GM18951 (cell line): ENCODE measurements around the gene MRTFA.

Experiments
- POLR2A ChIP-seq: IDR thresholded peaks from 4 replicates; pipeline ENCODE4 v1.6.1; 2011; ENCODE audit warnings: mild to moderate bottlenecking; ENCODE audit not compliant: insufficient read length, insufficient read depth; ENCODE audit errors: extremely low read depth
- in situ Hi-C: fragments of 300-500 bp; cut with MboI; formaldehyde crosslinking; loops from one replicate; pipeline ENCODE4 v1.12.0; 2022; ENCODE audit warnings: low sequenced_read_pairs, mixed read lengths, inconsistent platforms; ENCODE audit not compliant: unreplicated experiment

Gene MRTFA

GRCh38 chr22:40463017-40463631, 173.4 kb downstream of the MRTFA start:
- in situ Hi-C loops: no loop called here
- TF ChIP-seq POLR2A: peak; percentile 52

GRCh38 chr22:40462195-40462984, 174.1 kb downstream of the MRTFA start:
- in situ Hi-C loops: no loop called here
- no peak for TF ChIP-seq POLR2A

GRCh38 chr22:40453671-40454070, 182.8 kb downstream of the MRTFA start:
- in situ Hi-C loops: no loop called here
- TF ChIP-seq POLR2A: no peak

DNA sequence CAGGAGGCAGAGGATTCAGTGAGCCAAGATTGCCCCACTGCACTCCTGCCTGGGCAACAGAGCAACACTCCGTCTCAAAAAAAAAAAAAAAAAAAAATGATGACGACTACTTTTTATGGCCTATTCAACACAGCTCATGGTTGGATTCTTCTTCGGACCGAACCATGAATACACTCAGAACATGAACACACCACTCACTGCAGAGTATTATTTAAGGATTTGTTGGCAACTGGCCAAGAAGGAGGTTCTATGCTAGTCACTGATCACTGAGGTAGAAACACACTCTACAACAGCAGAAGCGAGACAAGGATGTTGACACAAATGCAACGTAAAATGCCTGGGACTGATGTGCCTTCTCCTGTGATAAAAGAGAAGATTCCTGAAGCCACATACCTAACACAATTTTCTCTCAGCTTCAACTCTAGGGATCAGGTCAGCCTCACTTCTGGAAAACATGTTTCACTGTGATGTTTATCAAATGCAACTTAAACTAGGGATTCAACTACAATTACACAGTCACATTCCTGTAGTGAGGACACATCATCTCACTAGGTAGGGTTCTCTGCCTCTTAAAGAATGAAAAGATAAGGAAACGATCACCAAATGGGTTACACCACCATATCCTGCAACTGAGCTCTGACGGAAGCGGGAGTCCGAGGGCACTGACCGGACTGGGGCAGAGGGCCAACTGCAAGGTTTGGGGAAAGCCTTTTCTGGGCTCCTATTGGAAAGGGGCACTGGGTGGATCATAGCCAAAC, 183.6 kb downstream of the MRTFA start:
- in situ Hi-C loops: no loop called here
- TF ChIP-seq POLR2A: no peak

DNA sequence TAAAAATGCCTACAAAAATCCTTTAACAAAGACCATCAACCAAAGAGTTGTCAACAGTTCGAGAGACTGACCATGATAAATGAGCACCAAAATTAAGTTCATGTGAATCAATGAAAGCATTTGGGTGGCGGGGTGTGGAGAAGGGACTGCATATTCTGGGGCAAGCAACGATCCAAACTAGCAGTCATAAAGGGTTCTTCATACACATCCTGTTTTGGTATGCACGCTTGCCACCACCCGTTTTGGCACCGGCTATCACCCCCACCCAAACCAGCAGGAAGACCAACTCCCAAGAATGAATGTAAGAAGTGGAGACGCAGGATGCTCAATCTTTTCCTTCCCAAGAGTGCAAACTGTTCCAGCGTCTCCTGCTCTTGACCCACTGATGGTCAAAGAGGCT, 185.3 kb downstream of the MRTFA start:
- in situ Hi-C loops: no loop called here
- no peak for TF ChIP-seq POLR2A

DNA sequence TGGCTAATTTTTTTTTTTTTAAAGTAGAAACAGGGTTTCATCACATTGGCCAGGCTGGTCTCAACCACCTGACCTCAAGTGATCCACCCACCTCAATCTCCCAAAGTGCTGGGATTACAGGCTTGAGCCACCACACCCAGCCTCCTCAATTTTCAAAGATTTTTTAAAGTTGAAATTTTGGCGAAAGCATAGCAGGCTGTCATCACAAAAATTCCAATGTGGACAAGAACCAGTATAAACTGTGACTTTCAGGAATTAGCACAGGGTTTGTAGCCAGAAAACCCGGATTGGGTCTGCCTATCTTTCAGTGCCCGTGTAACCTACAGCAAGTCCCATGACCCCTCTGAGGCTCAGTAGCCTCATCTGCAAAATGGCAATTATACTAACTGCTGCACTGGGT, 185.9 kb downstream of the MRTFA start:
- no peak for TF ChIP-seq POLR2A
- in situ Hi-C loops: no loop called here

DNA sequence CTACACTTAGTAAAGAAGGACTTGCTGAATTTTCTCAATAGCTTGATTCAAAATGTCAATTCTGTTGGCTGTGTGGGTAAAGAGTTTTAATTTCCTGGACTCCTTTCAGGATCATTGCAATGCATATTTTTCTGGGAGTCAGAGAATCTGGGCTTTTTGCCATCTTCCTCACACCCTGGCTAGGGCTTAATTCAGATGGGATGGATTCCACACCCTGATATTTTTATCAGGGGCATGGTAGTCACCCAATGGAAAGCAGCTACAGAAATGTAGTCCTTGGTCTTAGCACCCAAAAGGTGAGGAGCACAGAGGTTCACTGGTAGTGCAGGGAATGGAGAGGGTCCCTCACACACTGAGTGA, 186.9 kb downstream of the MRTFA start:
- in situ Hi-C loops: loop anchor here (25.0 kb wide), 1 partner anchor 188 kb away; the partner anchor contains the start of gene MRTFA
- TF ChIP-seq POLR2A: no peak

DNA sequence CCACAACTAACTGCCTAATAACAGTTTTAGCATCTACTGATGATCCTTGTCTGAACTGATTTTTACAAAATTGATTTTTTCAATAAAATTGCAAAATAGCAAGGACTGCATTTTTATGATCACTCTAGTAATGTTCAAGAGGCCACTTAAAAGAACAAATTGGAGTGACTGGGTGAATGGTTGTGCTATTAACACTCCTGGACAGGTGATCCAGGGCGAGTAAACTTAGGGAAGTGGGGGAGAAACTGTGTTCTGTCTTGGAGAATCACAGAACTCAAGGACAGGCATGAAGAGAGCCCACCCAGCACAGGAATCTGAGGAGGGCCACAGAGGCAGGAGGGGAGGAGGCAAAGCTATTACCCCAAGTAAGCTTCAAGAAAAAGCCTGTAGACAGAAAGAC, 190.3 kb downstream of the MRTFA start:
- no peak for TF ChIP-seq POLR2A
- in situ Hi-C loops: loop anchor here (25.0 kb wide), 1 partner anchor 191 kb away; the partner anchor contains the start of gene MRTFA

- no peak for TF ChIP-seq POLR2A
- in situ Hi-C loops: loop anchor here (25.0 kb wide), 1 partner anchor 193 kb away; the partner anchor contains the start of gene MRTFA
Measured at GRCh38 chr22:40444178-40444831, 192.2 kb downstream of the MRTFA start.

DNA sequence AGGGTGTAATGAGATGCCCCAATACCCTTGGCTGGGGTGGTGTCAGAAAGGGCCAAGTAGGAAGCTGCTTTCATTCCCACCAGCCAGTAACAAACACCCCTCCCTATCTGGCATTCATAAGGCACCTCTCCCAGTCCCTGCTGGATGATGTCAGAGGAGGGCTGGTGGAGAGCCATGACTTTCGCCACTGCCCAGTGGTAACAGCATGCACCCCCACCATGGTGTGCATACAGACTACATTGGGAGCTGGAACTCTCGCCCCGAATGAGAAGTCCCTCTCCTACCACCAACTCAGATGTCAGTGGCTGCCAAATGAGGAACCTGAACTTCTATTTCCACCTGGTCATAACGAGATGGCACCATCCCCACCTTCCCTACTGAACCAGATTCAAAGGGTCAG, 192.8 kb downstream of the MRTFA start:
- TF ChIP-seq POLR2A: no peak
- in situ Hi-C loops: loop anchor here (25.0 kb wide), 1 partner anchor 194 kb away; the partner anchor contains the start of gene MRTFA

DNA sequence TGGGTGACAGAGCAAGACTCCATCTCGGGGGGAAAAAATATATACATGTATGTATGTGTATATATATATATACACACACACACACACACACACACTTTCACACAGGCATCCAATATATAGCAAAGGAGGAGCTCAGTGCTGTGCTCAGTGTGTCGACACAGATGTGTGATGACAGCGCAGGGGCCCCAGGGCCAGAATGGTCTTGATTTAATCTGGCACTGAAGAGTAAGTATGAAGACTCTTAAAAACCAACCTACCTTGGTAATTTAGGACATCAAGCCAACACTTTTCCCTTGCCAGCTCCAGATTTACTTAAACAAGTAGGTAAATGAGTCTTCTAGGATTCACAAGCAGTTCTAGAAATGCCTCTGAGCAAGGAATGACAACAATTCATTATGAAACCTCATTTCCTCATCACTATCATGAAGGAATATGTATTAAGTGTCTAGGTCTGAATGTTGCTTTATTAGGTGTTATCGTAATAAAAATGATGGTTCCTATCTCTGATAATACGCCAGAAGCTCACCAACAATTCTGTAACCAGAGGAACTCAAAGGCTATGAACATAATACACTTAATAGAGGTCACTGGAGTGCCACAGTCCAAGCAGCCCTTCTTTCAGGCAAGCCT, 194.6 kb downstream of the MRTFA start:
- in situ Hi-C loops: loop anchor here (25.0 kb wide), 1 partner anchor 195 kb away; the partner anchor contains the start of gene MRTFA
- TF ChIP-seq POLR2A: no peak
